HL-60 (cell line): Measurements from ENCODE around the gene CCDC196.

ENCODE experiments used
- CTCF ChIP-seq: IDR thresholded peaks from one replicate; pipeline ENCODE4 v1.5.1; 2011; ENCODE audit warnings: low read length, control low read depth, inconsistent platforms; ENCODE audit not compliant: insufficient read depth
- POLR2AphosphoS5 ChIP-seq: IDR thresholded peaks from 2 replicates; pipeline ENCODE4 v1.6.1; 2012; ENCODE audit warnings: low read depth

GRCh38 chr14:66511849-66512248 lies 25.7 kb downstream of the CCDC196 start:
- TF ChIP-seq CTCF (no peak), POLR2AphosphoS5 (no peak)
